Measurements from ENCODE around the gene FANCG.

FANCG gene

GRCh38 chr9:35060548-35061207, 19.1 kb downstream of the FANCG start:
- no peak for FAIRE-seq

GRCh38 chr9:35059438-35059837, 20.3 kb downstream of the FANCG start:
- no peak for TF ChIP-seq POLR2A (IDR thresholded peaks at IDR 0.05; ENCODE audit: low read depth, low read length)
- DNase-seq (ENCODE audit: insufficient read length, low spot score) (no peak), FAIRE-seq (no peak)

More at GRCh38 chr9:35060548-35061207, 19.1 kb downstream of the FANCG start:
- TF ChIP-seq POLR2A (IDR thresholded peaks at IDR 0.05; ENCODE audit: low read depth, low read length): no peak
- DNase-seq (ENCODE audit: insufficient read length, low spot score): no peak

DNA sequence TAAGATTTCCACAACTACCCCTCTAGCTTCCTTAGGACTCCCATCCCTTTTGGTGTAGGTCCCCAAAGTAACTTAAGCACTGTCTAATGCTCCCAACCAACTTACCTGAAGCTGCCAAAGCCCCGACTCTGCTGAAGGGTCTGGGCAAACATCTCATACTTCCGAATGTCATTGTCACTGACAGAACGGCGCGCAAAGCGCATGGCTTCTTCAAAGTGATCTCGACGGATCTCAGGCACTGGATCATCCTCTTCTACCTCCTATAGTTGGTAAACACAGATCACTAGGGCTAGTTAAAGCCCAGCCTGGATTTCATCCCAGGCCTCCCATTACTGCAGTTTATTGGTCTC, 22.5 kb downstream of the FANCG start:
- FAIRE-seq: no peak
- no peak for TF ChIP-seq POLR2A (IDR thresholded peaks at IDR 0.05; ENCODE audit: low read depth, low read length)
- no peak for DNase-seq (ENCODE audit: insufficient read length, low spot score)

GRCh38 chr9:35056571-35057270, 23.0 kb downstream of the FANCG start:
- FAIRE-seq: no peak
- TF ChIP-seq POLR2A (IDR thresholded peaks at IDR 0.05; ENCODE audit: low read depth, low read length): no peak

DNA sequence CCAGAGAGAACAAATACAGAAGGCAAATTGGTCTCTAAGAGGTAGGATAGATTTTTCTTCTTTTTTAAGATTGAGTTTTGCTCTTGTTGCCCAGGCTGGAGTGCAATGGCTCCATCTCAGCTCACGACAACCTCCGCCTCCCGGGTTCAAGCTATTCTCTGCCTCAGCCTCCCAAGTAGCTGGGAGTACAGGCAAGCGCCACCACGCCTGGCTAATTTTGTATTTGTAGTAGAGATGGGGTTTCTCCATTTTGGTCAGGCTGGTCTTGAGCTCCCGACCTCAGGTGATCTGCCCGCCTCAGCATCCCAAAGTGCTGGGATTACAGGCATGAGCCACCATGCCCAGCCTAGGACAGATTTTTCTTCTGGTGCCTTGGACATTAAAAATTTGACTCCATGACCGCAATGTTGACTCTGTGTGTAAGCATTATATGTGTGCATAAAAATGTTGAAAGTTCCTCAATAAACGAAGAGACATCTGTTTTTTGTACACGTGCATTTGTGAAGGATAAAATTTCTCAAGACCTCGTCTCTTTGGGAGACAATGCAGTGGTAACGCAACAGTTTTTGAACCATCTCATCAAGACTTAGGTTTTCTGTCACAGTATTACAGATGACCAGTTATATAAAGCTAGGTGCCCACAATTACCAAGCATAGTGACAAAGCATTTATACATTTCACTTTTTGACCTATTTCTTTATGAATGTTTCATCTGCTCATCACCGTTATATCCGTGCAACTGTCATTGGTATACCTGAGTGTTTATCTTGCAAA, 24.7 kb downstream of the FANCG start:
- no peak for DNase-seq (ENCODE audit: insufficient read length, low spot score)
- TF ChIP-seq POLR2A (IDR thresholded peaks at IDR 0.05; ENCODE audit: low read depth, low read length): no peak

More at GRCh38 chr9:35056571-35057270, 23.0 kb downstream of the FANCG start:
- no peak for DNase-seq (ENCODE audit: insufficient read length, low spot score)

DNA sequence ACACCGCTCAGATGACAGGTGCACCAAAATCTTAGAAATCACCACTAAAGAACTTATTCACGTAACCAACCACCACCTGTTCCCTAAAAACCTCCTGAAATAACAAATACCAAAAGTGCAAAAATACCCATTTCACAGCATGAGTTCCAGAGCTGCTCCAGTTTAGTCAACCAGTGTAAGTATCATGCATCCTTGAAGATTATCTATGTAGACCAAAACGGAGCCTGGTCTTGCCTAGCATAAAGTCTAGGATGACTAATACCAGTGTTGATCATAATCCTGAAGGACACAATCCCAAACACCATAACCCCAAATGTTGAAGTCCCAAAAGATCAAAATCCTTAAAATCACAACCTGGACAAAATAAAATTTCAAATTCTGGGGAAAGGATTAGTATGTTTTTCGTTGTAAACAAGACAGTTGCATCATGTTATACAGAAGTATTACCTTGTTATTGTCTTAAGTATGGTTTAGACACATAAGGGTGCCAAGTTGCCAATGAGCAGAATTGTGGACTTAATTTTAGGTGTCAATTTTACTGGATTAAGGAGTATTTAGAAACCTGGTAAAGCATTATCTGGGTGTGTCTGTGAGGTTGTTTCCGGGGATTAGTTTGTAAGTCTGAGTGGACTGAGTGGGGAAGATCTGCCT, 25.4 kb downstream of the FANCG start:
- FAIRE-seq (no peak), DNase-seq (ENCODE audit: insufficient read length, low spot score) (no peak)
- no peak for TF ChIP-seq POLR2A (IDR thresholded peaks at IDR 0.05; ENCODE audit: low read depth, low read length)

More for the DNA sequence above, 24.7 kb downstream of the FANCG start:
- FAIRE-seq: no peak

GRCh38 chr9:35051069-35051967, 28.4 kb downstream of the FANCG start:
- no peak for FAIRE-seq
- TF ChIP-seq POLR2A (IDR thresholded peaks at IDR 0.05; ENCODE audit: low read depth, low read length): no peak
- DNase-seq (ENCODE audit: insufficient read length, low spot score): no peak

DNA sequence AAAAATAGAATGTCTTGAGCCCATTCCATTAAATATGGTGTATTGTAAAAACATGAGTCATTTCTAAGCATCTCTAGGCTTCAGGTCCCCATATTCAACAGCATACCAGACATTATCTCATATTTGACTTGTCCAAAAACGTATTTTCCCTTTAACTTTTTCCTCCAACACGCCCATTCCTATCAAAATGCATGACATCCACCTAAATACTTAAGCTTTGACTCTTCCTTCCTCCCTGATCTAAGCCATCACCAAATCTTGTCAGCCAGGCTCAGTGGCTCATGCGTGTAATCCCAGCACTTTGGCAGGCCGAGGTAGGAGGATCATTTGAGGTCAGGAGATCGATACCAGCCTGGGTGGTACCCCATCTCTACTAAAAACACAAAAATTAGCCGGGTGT, 31.2 kb downstream of the FANCG start:
- no peak for FAIRE-seq

GRCh38 chr9:35044071-35044470, 35.7 kb downstream of the FANCG start:
- DNase-seq (ENCODE audit: insufficient read length, low spot score): no peak
- FAIRE-seq: no peak
- no peak for TF ChIP-seq POLR2A (IDR thresholded peaks at IDR 0.05; ENCODE audit: low read depth, low read length)

More for the DNA sequence above, 31.2 kb downstream of the FANCG start:
- no peak for TF ChIP-seq POLR2A (IDR thresholded peaks at IDR 0.05; ENCODE audit: low read depth, low read length)
- DNase-seq (ENCODE audit: insufficient read length, low spot score): no peak

- no peak for TF ChIP-seq POLR2A (IDR thresholded peaks at IDR 0.05; ENCODE audit: low read depth, low read length)
- FAIRE-seq (no peak), DNase-seq (ENCODE audit: insufficient read length, low spot score) (no peak)
These were observed 36.7 kb downstream of the FANCG start for GRCh38 chr9:35042891-35043545.

DNA sequence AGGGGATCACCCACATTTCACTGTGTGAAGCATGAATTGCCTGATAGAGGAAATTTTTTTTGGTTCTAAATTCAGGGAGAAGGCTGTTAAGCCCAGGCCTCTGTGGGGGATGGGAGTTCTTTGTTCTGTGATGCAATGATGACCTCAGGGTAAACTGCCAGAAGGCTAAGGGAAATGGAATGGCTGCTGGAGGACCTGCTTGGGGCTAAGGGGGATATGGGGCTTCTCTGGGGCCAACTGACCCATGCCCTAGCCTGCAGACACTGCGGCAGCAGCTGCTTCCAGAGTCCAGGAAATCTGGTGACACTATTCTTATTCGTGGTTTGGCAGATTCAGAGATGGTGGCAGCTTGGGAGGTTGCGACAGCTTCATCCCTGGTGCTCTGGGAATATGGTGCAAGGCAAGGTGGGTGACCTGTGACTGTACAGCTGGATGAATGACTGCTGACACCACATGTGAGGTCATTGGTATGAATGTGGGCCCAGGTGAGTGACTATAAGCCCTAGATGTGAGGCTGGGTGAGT, 37.6 kb downstream of the FANCG start:
- FAIRE-seq: no peak
- DNase-seq (ENCODE audit: insufficient read length, low spot score): no peak
- TF ChIP-seq POLR2A (IDR thresholded peaks at IDR 0.05; ENCODE audit: low read depth, low read length): no peak
